T-helper 2 cell (primary cell): ENCODE measurements around the gene MPHOSPH10.
"Not testable (repeated sequence)": the region's sequence is repeated elsewhere in the genome, so short reads cannot be mapped to it uniquely, and the experiment has no call there.

Experiments
- DNase-seq, 5 experiments: peaks; one replicate each; pipeline versions ENCODE4 v3.0.0 to v3.0.0-alpha.2; 2012 to 2022
- total RNA-seq, 2 donors: gene quantifications; one replicate each; lab custom pipeline; 2026; lab: John Stamatoyannopoulos, UW

MPHOSPH10 gene, protein sequence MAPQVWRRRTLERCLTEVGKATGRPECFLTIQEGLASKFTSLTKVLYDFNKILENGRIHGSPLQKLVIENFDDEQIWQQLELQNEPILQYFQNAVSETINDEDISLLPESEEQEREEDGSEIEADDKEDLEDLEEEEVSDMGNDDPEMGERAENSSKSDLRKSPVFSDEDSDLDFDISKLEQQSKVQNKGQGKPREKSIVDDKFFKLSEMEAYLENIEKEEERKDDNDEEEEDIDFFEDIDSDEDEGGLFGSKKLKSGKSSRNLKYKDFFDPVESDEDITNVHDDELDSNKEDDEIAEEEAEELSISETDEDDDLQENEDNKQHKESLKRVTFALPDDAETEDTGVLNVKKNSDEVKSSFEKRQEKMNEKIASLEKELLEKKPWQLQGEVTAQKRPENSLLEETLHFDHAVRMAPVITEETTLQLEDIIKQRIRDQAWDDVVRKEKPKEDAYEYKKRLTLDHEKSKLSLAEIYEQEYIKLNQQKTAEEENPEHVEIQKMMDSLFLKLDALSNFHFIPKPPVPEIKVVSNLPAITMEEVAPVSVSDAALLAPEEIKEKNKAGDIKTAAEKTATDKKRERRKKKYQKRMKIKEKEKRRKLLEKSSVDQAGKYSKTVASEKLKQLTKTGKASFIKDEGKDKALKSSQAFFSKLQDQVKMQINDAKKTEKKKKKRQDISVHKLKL
- total RNA-seq = 39.4 to 43.6 reads per million in 2 donors

DNA sequence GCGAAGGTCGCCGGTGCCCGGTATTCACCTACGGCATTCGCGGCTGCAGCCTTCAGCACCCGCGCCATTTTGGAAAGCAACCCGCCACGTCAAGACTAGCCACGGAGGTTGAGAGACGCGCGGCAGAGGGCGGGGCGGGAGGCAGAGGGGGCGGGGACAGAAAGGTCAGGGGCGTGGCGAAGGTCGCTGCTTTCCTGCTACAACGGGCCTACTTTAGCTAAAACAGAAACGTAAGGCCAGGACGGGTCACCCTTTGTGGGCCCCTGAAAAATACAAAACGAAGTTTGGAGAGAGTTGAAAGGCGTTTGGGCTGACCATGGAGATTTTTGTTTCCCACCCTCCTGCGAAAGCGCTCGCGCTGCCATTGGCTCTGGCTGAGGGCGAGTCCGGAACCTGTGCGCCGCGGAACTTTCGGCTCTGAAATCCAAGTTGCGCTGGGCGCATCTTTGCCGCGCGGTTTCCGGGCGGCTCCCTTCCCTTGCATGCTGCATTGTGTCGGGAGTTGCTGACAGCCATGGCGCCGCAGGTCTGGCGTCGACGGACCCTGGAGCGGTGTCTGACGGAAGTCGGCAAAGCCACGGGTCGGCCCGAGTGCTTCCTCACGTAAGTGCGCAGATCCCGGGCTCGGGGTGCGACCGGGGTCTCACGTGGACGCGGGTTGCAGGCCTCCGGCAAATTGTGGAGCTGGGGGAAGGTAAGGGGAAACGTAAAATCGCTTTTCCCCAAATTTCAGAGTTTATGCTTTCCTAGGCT is at the start of gene MPHOSPH10, which contains the start of gene MCEE:
Gene MPHOSPH10, plus strand, starts transcription at position 483 of the 753 bp plus-strand sequence. Its CDS starts 32 bp downstream, at position 515.
Gene MCEE, minus strand, starts transcription at position 78 of the 753 bp plus-strand sequence. Its CDS starts 10 bp downstream, at position 68.
- peak; percentile 74 to 94 (median 84) for DNase-seq

DNA sequence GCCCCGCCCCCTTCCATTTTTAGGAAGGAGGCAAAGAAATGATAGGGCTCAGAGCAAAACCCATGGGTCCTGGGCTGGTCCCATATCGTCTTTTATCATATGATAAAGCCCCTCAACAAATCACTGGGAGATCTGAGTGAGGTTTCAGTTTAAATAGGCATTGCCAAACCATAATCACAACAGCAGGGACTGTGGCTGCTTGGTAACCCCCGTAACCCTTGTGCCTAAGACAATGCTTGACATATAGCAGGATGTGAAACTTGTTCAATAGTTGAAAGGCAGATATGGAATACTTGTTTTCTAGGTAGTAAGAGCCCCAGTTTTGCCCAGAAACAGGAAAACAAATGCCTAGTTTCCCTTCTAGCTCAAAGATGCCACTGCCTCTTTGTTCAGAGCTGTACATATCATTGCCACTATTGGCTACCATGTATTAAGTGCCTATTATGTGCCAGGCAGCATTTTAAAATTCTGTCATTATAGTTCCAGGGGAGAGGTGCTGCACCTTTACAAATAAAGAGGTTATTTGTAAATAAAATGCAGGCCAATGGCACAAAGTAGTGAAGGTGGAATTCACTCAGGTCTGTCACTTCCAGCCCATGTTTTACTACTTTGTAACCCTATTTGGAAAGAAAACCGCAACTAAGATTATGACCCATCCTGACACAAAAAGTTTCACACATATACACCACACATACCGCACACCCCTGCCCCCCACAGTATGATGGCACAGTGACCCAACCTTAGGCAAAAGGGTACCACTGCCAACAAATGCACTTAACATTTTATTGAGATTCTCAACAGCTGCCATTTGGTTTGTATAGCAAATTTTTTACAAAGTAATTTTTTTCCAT is 47.8 kb upstream of the MPHOSPH10 start:
- DNase-seq = peak in 3 of 5 experiments; percentile 20 to 83 (median 31)

DNA sequence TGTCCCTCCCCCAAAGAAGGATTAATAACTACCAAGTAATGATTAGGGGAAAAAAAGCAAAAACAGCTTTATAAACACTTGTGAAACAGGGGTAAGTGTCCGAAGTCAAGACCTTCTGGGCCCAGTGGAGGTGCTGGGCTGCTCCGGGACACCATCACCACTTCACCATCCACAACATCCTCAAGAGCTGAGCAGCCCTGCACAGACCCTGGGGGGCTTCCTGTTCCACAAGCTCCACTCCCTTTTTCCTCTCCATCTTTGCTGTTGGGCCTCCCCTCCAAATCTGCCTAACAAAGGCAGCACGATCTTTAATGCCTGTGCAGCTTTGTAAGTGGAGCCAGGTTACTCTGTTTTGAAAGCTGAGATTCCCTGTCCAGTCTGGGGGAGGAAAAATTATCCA is 47.1 kb upstream of the MPHOSPH10 start:
- not testable (repeated sequence) for DNase-seq

DNA sequence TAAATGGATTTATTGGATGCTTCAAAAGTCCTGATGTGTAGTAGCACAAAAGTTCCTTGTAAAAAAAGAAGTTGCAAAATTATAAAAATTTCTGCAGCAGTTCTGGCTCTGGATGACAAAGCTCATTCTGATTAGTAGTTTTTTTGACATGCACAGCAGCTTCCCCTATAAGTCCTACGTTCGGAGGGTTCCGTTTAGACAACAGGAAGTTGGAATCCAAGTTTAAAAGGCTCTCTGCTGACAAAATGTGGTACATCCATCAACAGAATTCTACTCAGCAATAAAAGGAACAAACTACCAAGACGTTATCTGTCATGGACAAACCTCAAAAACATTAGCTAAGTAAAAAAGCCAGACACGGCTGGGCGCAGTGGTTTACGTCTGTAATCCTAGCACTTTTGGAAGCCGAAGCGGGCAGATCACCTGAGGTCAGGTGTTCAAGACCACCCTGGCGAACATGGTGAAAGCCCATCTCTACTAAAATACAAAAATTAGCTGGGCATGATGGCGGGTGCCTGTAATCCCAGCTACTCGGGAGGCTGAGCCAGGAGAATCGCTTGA is 46.6 kb upstream of the MPHOSPH10 start:
- not testable (repeated sequence) for DNase-seq

DNA sequence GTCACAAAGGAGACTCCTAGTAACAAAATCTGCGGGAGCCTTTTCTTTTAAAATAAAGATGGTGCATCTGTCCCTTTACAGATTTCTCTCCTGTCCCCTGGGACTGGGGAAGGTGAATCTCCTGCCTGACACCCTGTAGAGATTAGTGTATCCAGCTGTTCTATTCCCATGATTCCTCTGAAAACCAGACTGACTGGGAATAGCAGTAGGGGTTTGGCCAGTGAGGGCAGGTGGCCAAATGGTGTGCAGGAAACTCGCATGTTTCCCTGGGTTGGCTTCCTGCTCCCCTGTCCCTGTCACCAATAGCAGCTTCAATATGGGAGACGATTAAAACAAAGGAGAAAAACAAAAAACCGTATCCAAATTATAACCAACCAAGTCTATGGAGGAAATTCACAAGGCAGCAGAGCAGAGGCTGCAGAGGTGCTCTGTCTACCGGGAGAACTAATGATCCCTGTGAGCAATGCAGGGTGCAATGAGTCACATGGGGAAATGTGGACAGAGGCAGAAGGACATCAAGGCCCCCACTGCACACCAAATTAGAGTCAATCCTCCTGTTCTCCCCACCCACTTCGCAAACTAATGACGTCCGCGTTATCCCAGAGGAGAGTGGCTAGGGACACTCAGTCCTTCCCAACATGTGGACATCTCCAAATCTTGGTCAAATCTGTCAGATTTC is 45.0 kb upstream of the MPHOSPH10 start:
- not testable (repeated sequence) for DNase-seq

DNA sequence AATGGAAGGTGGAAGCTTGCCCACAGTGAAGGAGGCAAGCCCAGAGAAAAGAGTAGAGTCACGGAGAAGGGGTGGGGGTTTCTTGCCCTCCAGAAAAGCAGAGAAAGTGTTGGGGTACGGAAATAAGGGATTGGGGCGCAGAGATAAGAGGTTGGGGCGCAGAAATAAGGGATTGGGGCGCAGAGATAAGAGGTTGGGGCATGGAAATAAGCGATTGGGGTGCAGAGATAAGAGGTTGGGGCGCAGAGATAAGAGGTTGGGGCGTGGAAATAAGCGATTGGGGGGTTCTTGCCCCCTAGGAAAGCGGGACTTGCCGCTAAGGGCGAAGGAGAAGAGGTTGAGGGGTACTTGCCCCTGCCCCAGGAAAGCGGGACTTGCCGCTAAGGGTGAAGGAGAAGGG is 41.0 kb upstream of the MPHOSPH10 start:
- DNase-seq = not testable (repeated sequence)

DNA sequence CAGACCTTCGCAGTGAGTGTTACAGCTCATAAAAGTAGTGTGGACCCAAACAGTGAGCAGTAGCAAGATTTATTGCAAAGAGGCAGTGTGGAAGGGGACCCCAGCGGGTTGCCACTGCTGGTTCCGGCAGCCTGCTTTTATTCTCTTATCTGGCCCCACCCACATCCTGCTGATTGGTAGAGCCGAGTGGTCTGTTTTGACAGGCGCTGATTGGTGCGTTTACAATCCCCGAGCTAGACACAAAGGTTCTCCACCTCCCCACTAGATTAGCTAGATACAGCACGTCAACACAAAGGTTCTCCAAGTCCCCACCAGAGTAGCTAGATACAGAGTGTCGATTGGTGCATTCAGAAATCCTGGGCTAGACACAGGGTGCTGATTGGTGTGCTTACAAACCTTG is 38.6 kb upstream of the MPHOSPH10 start:
- not testable (repeated sequence) for DNase-seq

DNA sequence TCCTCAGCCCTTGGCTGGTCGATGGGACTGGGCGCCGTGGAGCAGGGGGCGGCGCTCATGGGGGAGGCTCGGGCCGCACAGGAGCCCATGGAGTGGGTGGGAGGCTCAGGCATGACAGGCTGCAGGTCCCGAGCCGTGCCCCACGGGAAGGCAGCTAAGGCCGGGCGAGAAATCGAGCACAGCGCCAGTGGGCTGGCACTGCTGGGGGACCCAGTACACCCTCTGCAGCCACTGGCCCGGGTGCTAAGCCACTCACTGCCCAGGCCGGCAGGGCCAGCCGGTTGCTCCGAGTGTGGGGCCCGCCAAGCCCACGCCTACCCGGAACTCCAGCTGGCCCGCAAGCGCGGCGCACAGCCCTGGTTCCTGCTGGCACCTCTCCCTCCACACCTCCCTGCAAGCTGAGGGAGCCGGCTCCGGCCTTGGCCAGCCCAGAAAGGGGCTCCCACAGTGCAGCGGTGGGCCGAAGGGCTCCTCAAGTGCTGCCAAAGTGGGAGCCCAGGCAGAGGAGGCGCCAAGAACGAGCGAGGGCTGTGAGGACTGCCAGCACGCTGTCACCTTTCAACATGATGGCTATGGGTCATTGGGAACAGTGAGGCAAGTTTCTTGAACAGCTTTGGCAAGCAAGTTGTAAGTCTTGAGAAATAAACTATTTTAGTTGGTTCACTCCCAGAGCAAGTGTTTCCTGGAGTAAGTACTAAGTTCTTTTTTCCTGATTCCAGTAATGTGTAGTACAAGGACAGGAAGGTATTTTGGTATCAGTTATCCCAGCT is 37.8 kb upstream of the MPHOSPH10 start:
- not testable (repeated sequence) for DNase-seq

DNA sequence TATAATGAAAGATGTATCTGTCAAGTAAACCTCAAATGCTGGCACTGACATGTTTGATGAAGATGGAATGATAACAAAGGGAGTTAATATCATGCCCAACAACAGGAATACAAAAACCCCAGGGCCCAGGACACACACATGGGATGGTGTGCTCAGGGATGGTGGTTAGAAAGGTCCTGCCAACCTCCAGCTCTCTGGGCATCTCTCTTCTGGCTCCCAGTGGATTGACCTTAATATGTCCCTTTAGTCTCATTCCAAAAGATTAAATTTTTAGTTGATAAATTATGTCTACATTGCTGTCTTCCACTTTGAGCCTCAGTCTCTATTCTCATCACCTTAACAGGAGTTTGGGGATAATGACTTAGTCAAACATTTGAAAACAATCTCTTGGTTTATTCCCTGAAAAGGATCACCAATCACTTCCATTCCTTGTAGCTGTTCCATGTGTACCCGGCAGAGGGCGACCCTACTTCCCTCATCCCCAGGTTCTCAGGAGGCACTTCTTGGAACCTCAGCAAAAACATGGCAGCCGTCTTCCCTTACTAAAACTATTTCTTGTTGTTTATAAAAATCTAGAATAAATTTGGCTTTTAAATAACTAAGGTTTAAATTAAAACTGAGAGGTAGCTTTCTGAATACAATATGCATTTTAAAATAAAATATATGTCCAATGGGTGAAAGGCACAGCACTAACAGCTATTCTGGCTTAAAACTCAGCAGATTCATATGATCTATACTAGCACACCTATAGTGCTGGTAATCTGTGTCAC is 30.1 kb upstream of the MPHOSPH10 start:
- peak in 3 of 5 experiments; percentile 22 to 38 (median 25) for DNase-seq

DNA sequence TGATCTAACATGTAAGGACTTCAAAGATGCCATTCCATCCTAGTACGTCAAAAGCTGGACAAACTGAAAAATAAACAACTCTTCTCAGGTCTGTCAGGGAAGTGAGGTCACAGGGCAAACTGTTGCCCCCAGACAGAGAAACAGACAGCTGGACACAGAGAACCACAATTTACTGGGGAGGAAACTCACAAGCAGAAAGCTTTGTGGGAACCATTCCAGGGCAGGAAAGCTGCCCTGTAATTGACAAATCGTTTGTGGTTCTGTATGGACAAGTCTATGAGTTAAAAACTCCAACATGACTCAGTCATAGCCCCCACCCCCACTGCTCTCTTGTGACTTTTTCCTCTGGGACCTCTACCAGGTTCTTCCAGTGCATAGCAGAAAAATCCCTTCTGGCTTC is 28.8 kb upstream of the MPHOSPH10 start:
- no peak for DNase-seq

DNA sequence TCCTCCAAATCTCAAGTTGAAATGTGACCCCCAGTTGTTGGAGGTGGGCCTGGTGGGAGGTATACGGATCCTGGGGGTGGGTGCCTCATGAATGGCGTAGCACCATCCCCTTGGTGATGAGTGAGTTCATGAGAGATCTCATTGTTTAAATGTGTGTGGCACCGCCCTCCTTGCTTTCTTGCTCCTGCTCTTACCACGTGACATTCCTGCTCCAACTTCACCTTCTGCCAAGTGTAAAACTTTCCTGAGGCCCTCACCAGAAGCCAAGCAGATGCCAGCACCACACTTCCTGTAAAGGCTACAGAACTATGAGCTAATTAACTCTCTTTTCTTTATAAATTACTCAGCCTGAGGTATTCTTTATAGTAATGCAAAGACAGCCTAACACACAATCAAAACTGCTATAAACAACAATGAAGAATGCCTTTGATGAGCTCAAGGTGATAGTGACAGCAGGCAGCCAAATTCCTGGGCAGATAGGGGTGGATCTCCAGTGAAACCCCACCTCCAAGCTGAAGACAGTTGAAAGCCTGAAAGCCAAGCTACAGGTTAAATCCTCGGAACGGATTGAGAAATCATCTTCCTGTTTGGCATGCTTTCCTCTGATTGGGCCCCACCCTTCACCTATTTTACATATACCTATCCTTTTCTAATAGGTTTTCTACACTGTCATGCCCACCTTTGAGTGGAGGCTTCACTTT is 27.3 kb upstream of the MPHOSPH10 start:
- DNase-seq = no peak

DNA sequence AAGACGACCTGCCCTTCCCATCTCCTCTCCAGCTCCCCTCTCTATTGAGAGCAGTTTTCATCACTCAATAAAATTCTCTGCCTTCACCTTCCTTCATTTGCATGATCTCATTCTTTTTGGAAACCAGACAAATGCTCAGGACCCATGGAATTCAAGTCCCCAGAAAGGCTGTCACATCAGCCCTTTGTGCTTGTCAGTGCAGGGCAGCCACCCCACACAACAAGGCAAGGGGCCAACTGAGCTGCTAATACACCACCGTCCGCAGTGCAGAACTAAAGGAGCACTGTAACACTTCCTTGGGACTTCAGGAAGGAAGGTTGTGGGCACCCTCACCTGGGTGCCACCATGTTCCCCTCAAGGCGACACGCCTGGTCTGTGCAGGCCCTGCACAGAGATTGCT is 26.6 kb upstream of the MPHOSPH10 start:
- no peak for DNase-seq

DNA sequence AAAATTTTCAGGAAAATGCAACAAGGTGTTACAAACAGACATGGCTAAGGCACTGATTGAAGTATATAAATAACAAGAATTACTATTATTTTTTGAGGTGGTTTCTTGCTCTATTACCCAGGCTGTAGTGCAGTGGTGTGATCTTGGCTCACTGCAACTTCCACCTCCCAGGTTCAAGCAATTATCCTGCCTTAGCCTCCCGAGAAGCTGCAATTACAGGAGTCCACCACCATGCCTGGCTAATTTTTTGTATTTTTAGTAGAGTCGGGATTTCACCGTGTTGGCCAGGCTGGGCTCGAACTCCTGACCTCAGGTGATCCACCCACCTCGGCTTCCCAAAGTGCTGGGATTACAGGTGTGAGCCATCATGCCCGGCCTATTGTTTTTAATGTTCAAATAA is 24.0 kb upstream of the MPHOSPH10 start:
- DNase-seq = not testable (repeated sequence)

DNA sequence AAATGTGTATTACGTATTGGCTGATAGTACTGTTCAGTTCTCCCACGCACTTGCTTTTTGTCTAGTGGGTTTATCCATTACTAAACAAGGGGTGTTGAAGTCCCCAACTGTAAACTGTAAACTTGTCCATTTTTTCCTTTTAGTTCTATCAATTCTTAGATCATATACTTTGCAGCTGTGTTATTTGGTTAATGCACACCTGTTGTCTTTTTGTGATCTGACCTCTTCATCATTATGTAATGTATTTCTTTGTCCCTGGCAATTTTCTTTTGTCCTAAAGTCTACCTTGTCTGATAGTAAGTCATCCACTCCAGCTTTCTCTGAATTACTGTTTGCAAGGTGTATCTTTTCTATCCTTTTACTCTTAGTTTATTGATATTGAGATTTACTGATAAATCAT is 22.3 kb upstream of the MPHOSPH10 start:
- no peak for DNase-seq

DNA sequence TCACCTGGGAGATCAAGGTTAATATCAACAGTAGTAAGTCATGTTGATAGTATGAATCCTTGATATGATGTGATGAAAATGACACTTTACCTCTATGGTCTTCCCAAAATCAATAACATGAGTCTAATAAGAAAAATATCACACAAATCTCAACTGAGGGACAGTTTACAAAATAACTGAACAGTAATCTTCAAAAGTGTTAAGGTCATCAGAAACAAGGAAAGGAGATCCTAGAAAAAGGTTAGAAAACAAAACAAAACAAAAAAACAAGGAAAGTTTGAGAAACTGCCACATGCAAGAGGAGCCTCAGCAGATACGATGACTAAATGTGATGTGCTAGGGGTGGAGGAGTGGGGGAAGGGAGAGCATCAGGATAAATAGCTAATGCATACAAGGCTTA is 16.6 kb upstream of the MPHOSPH10 start:
- no peak for DNase-seq

DNA sequence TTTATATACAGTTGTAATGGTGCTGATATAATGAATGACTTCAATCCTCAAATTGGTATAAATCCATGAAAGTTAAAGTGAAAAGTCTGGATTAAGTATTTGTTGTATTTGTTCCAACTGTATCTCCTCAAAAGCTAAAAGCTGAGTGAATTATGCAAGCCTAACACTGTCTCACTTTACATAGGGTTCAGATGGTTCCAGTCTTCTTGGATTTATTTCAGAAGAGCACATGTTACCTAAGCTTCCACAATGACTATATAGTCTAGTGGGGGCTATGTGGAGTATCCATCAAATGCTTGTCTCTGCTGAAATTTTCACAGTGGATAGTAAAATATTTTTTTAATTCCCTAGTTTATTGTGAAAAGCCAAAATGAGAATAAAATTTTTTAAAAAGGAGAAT is 13.4 kb upstream of the MPHOSPH10 start:
- DNase-seq = no peak

DNA sequence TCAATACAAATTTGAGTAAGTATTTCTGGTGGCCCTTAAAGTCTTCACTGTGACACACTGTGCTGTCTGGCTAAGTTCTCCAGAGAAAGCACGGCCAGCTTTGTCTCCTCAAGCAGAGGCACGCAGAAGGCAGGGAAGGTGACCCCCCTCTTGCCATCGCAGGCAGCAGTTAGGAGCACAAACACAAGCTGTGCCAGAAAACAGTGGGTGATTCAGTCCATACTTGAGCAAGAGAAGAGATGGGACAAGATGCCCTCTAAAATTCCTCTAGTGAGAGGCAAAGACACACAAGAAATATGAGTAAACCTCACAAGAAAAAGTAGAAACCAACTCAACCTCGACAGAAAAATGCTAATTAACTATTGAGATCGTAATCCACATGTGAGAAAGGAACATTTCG is 10.2 kb upstream of the MPHOSPH10 start:
- DNase-seq = no peak

DNA sequence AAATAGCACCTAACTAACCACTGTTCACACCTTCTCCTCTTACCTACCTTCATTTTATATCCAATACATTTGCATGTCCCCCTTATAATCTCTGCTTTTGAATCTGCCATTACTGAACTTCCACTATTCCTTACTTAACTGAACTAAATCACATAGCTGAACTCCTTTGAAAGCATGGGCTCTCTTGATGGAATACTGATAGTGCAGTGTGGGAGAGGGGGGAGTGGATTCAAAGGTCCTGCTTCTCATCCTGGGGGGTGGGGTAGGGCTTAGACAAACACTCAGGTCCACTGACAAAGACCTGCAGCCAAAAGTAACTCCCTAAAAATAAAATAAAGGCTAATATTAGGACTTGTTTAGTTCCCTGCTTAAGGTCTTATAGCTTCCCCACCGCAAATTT is 9.0 kb upstream of the MPHOSPH10 start:
- no peak for DNase-seq
